GF-D8 (cell line): ENCODE data around the gene ERBB2.
"Not testable (repeated sequence)": the region's sequence is repeated elsewhere in the genome, so short reads cannot be mapped to it uniquely, and the experiment has no call there.

Experiments used
- DNase-seq: peaks from one replicate; lab custom pipeline; 2025; lab: John Stamatoyannopoulos, UW

The ERBB2 gene

DNA sequence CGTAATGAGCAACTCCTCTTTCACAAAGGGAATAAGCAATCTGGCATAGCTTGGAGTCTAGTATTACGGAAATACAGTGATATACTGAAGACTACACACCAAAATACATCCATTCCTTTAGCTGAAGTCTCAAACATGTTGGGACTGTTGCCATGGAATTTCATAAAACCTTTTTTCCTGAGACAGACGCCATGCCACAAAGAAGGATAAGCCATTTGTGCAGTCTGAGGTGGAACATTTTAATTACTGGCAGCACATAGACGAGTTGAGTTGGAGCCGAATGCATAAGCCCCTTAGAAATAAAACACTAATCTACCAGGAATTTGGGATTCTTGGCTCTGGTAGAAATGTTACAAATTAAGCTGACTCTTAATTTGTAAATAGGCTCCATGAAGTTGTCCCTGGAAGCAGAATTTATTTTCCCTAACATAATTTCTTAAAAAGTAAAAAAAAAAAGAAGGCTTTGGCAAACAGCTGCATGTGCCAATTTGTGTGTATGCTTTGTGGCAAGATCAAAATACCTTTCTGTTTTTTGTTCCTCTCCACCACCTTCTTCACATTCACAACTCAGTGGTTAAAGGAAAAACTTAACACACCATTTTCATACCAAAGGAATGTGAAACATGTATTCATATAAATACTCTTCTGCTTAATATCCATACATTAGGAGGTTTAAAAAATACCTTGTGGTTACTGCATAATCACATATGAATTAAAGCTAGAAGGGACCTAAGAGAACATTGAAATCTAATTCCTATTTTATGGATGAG is 63.4 kb downstream of the ERBB2 start:
- DNase-seq = no peak

DNA sequence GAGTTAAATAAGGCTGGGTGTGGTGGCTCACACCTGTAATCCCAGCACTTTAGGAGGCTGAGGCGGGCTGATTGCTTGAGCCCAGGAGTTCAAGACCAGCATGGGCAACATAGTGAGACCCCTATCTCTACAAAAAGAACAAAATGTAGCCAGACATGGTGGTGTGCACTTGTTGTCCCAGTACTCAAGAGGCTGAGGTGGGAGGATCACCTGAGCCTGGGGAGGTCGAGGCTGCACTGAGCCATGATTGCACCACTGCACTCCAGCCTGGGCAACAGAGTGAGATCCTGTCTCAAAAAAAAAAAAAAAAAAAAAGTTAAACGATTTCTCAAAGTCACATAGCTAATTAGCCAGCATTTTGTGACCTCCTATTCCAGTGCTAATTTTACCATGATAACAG is 64.3 kb downstream of the ERBB2 start:
- DNase-seq = not testable (repeated sequence)

DNA sequence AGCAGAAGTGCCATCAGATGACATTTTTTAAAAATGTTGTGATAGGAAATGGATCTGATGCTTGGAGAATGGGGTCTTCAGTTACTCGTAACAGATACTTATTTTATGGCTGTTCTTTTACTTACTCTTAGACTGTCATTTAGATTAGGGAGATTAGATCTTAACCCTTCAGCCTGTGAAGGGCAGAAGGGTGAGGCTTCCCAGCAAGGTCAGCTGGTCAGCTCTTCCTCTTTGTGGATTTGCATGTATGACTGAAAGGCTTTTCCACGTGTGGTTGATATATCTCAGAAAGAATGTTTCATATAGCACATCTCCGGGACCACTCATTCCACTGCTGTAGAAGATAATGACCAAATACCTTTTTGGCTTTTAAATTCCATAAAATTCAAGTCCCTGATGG is 65.3 kb downstream of the ERBB2 start:
- DNase-seq = no peak

DNA sequence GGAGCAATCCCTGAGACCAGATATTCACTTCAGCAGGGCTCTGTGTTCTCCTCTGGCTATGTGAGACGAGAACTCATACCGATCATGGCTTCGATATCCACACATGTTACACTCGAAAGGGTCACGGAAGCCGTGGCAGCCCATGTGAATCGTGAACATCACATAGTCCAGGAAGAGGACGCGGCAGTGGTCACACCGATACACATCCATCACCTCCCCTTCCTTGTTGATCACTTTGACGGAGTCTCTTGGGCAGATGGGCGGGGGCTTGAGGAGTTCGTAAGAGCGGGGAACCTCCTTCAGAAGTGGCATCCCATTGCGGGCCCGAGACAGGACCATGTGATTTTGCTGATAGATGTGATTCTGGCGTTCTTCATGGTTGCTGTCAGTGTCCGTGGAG is 65.9 kb downstream of the ERBB2 start:
- no peak for DNase-seq

DNA sequence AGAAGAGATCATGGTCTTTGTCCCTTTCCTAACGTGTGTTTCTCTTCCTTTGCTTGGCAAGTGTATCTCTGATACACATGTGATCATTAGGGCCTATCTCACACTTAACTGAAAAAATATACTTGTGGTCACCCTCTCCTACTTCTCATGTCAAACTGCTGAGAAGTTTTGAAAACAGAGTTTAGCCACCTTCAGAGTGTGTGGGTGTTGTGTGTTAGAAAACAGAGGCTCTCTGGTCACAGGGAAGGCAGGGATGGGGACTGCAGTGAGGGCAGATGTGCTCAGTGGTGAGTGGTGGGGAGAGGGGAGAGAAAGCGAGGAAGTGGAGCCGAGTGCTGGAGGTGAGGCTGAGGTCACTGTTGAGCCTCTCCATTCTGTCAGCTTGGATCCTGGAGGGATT is 67.3 kb downstream of the ERBB2 start:
- DNase-seq = no peak

DNA sequence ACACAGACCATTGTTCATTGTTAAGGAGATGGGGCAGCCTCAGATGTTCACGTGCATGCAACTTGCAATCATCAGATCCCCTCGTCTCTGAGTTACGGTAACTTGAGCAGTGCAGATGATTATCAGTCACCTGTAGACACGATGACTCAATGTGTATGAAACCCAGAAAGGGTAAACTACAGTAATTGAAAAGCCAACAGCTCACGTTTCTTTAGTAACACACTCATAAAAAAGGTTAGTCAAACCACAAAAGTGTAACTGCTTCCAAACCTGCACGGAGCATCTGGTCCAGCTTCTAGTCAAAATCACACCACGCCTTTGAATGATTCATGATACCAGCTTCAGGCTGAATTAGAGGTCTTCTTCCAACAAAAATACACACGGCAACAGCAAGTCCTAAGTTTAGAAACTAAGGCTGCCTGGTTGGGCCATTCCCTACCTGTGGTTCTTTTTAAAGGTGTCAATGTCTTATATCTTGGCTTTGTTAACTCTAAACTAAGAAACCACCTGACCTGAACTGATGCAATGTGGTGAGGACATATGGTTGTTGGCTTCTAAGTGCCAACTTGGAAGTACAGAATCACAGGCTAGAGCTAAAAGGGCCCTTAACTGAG is 70.2 kb downstream of the ERBB2 start:
- no peak for DNase-seq

DNA sequence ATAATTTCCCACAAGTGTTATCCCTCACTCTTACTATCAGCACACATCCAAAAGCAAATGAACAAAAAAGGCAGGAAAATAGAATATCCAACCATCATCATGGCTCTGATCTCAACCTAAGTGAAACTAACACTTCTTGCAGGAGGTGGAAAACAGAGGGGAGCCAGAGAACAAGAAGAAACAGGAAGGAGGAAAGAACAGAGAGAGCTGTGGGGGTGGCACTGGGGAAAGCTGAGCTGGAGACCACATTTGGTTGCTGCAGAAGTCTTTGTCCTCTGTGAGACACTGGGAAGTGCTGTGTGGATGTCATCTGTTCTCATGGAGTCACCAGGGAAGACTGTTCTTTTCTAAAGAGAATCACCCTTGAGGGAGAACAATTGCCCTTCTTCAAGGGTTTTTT is 72.6 kb downstream of the ERBB2 start:
- no peak for DNase-seq

DNA sequence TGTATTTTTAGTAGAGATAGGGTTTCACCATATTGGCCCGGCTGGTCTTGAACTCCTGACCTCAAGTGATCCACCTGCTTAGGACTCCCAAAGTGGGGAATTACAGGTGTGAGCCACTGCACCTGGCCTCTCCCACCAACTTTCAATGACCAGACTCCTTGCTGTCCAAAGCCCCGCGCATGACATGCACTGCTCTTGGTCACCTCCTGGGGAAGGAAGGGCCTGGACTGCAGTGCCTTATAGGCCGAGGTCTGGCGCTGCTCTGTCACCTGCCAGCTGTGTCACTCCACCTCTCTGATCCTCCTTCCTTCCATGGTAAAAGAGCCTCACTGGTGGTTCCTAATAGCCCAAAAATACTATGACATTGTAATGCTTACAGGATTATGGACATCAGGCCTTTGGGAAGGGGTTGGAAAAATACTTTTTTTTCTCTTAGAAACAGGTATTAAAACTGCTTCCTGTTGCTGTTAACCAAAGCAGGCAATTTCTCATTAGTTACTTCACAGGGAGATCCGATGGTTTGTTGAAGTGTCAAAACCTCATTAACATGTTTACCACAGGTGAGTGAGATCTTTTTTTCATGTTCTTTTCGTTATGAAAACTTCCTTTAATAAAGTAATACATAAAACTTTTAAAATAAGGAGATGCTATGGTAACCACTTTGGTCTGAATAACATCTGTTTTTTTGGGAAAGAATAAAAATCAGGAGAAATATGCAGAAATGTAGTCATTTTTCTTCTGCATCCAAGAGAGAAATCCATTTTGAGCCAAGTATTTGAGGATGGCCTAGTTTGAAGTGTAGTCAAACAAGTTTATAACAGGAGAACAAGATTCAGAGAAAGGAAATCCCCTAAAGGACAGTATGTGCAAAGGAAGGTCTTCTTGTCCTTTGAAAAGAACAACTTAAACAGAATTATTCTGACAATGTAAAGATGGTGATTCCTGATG is 73.4 kb downstream of the ERBB2 start:
- no peak for DNase-seq

DNA sequence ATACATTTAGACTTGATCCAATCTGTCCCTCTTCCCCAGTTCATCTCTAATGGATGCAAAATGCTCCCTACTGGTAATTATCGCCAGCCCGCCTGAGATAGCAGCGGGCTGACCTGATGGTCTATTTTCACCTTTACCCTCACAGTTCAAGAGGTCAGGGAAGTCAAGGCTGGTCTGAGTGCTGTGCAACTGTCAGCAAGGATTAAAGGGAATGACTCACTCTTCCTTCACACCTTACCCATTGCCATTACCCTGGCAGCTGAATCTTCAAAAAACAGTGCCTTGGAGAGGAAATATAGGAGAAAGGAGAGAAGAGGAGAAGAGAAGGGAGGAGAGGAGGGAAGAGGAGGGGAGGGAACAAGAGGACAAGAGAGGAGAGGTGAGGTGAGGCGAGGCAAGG is 74.2 kb downstream of the ERBB2 start:
- no peak for DNase-seq

DNA sequence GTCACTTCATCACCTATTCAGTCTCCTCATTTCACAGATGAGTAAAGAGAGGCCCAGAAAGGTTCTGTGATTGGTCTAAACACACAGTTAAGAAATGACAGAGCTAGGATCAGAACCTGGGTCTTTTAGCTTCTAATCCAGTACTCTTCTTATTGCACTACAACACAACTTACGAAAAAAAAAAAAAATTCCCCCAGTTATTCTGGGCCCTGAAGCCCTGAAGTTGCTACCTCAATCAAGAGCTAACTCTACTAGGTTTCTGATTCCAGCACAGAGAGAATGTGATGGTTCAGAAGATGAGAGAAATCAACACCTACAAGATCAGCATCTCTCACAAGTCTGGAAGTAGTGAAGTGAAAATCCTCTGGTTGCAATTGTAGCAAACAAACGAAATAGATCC is 75.2 kb downstream of the ERBB2 start:
- DNase-seq = no peak

DNA sequence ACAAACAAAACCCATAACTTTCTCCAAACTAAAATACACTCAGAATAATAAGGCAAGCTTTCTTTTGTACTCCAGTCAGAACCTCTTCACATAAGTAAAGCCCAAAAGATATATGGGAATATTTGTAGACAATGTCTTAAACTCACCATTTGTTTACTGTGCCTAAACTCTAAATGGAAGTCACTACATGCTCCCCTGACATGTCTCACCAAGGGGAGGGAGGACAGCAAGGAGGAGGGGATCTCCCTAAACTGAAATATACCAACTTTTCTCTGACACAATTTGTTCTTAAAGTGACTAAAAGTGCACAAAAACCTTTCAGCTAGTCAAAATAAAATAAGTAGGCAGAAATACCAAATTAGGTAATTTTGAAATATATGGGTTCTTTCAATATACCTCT is 76.4 kb downstream of the ERBB2 start:
- DNase-seq = no peak

DNA sequence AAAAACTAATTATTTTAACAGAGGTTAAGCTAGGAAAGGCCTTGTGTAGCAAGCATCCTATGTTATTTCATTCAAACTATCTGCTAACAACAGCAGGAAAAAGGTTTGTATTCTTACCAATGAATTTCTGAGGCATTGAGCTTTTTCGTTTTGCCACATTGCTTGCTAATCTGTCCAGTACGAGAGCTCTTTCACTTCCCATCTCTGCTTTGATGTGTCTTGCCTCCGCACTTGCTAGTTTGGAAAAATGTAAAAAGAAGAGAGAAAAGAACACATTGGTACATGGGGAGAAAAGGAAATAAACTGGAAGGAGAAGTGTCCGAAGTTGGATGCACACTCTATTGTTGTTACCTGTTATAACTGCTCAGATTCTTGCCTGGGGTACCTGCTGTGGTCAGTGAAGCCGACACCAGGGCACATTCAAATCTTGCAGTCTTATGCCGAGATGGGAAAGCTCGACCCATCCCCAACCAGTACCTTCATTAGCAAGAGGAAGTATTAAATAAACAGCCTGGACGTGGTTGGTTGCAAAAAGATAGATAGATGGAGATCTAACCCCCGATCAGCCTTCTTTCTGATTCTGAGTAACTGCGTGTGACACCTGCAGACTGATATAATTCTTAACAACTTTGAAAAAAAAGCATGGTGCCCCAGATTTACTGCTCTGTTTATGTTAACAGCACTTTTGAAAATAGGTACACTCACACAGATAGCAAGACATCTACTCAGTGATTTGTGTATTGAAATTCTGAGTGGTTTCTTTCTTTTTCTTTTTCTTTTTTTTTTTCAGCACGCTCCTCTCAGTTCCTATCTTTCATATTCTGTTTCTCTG is 77.9 kb downstream of the ERBB2 start:
- no peak for DNase-seq
